SU-DHL-6 (cell line): ENCODE data around the gene P2RY6.

Experiments used
- H2AFZ ChIP-seq: fragments of 200-600 bp; sonication (generic); 2 replicates; pipeline ENCODE4 v1.6.1; 2014; ENCODE audit warnings: low read depth, mild to moderate bottlenecking, moderate library complexity, mixed read lengths, antibody characterized with exemption, low read length; ENCODE audit not compliant: severe bottlenecking
- H3F3A ChIP-seq: fragments of 200-600 bp; shearing (Covaris generic); 2 replicates; pipeline ENCODE4 v1.6.0; 2016; ENCODE audit warnings: antibody characterized with exemption, mild to moderate bottlenecking; ENCODE audit not compliant: insufficient read depth
- H3K27ac ChIP-seq: fragments of 200-600 bp; sonication (generic); 2 replicates; pipeline ENCODE4 v1.5.1; 2016; ENCODE audit warnings: low read depth, mild to moderate bottlenecking, low read length, moderate library complexity, mixed read lengths
- H3K27me3 ChIP-seq: fragments of 200-600 bp; sonication (generic), shearing (Covaris generic); 2 replicates; pipeline ENCODE4 v1.6.0; 2014; ENCODE audit warnings: mild to moderate bottlenecking, low read length
- H3K36me3 ChIP-seq: fragments of 200-600 bp; sonication (generic); 2 replicates; pipeline ENCODE4 v1.6.1; 2014; ENCODE audit warnings: mild to moderate bottlenecking, low read length, mixed read lengths
- H3K4me2 ChIP-seq: fragments of 300-600, 200-600 bp; shearing (Covaris generic), sonication (generic); 2 replicates; pipeline ENCODE4 v1.6.0; 2014; ENCODE audit warnings: low read length, low read depth, mild to moderate bottlenecking; ENCODE audit not compliant: poor library complexity, severe bottlenecking
- H3K4me3 ChIP-seq: fragments of 200-600 bp; sonication (generic); 2 replicates; pipeline ENCODE4 v1.5.1; 2014; ENCODE audit warnings: antibody characterized with exemption, low read length, mild to moderate bottlenecking, mixed read lengths; ENCODE audit not compliant: insufficient read depth, poor library complexity, severe bottlenecking
- H3K79me2 ChIP-seq: fragments of 200-600 bp; sonication (generic); 2 replicates; pipeline ENCODE4 v1.6.1; 2014; ENCODE audit warnings: mild to moderate bottlenecking, low read length, moderate library complexity; ENCODE audit not compliant: insufficient read depth
- H3K9ac ChIP-seq: fragments of 200-600 bp; sonication (generic); 2 replicates; pipeline ENCODE4 v1.7.0; 2014; ENCODE audit warnings: mild to moderate bottlenecking, low read length
- H3K9me2 ChIP-seq: fragments of 200-600 bp; sonication (generic); replicated peaks from 2 replicates; pipeline ENCODE4 v1.6.1; 2014; ENCODE audit warnings: low read length; ENCODE audit not compliant: insufficient read depth
- H3K9me3 ChIP-seq: fragments of 200-600 bp; sonication (generic); 2 replicates; pipeline ENCODE4 v1.6.1; 2014; ENCODE audit warnings: low read length, mixed read lengths; ENCODE audit not compliant: insufficient read depth
- H4K20me1 ChIP-seq: fragments of 200-600 bp; sonication (generic); 2 replicates; pipeline ENCODE4 v1.6.1; 2014; ENCODE audit warnings: low read depth, mild to moderate bottlenecking, antibody characterized with exemption, low read length, moderate library complexity, mixed read lengths
- EZH2phosphoT487 ChIP-seq: fragments of 200-600 bp; sonication (generic), shearing (Covaris generic); conservative IDR thresholded peaks from 2 replicates; pipeline ENCODE4 v1.6.1; 2018; ENCODE audit warnings: mild to moderate bottlenecking, antibody characterized with exemption, low read length, moderate library complexity, mixed read lengths
- TF ChIP-seq, protein P1 (sequence below): fragments of 200-600 bp; sonication (generic); IDR thresholded peaks from one replicate; pipeline ENCODE4 v1.5.1; 2017; ENCODE audit warnings: antibody characterized with exemption, mild to moderate bottlenecking, low read length, moderate library complexity; ENCODE audit not compliant: insufficient read depth, poor library complexity, severe bottlenecking

Gene P2RY6, protein sequence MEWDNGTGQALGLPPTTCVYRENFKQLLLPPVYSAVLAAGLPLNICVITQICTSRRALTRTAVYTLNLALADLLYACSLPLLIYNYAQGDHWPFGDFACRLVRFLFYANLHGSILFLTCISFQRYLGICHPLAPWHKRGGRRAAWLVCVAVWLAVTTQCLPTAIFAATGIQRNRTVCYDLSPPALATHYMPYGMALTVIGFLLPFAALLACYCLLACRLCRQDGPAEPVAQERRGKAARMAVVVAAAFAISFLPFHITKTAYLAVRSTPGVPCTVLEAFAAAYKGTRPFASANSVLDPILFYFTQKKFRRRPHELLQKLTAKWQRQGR

GRCh38 chr11:73271936-73272679 is at the start of gene P2RY6:
TSS of gene P2RY6 (plus strand) at chr11:73272338. CDS start at chr11:73296519, 24,181 bp downstream.
- H3K9me2 ChIP-seq = no peaks in the 10 kb centered on the region
- no peaks in the 10 kb centered on the region for H3K79me2 ChIP-seq
- H3K27me3 ChIP-seq = no peaks in the 10 kb centered on the region
- H3K4me2 ChIP-seq = no peak within 1 kb of the TSS
- H3K36me3 ChIP-seq = no peaks in the 10 kb centered on the region
- no peaks in the 10 kb centered on the region for H3K9me3 ChIP-seq
- no peaks in the 10 kb centered on the region for H4K20me1 ChIP-seq
- no peak within 1 kb of the TSS for H3K4me3 ChIP-seq
- no peak within 1 kb of the TSS for H3K27ac ChIP-seq
- no peak for TF ChIP-seq EZH2phosphoT487
- TF ChIP-seq, protein P1, sequence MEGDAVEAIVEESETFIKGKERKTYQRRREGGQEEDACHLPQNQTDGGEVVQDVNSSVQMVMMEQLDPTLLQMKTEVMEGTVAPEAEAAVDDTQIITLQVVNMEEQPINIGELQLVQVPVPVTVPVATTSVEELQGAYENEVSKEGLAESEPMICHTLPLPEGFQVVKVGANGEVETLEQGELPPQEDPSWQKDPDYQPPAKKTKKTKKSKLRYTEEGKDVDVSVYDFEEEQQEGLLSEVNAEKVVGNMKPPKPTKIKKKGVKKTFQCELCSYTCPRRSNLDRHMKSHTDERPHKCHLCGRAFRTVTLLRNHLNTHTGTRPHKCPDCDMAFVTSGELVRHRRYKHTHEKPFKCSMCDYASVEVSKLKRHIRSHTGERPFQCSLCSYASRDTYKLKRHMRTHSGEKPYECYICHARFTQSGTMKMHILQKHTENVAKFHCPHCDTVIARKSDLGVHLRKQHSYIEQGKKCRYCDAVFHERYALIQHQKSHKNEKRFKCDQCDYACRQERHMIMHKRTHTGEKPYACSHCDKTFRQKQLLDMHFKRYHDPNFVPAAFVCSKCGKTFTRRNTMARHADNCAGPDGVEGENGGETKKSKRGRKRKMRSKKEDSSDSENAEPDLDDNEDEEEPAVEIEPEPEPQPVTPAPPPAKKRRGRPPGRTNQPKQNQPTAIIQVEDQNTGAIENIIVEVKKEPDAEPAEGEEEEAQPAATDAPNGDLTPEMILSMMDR = no peak
- no peak within 1 kb of the TSS for H3K9ac ChIP-seq
- H3F3A ChIP-seq = no peaks in the 10 kb centered on the region
- no peak within 1 kb of the TSS for H2AFZ ChIP-seq

DNA sequence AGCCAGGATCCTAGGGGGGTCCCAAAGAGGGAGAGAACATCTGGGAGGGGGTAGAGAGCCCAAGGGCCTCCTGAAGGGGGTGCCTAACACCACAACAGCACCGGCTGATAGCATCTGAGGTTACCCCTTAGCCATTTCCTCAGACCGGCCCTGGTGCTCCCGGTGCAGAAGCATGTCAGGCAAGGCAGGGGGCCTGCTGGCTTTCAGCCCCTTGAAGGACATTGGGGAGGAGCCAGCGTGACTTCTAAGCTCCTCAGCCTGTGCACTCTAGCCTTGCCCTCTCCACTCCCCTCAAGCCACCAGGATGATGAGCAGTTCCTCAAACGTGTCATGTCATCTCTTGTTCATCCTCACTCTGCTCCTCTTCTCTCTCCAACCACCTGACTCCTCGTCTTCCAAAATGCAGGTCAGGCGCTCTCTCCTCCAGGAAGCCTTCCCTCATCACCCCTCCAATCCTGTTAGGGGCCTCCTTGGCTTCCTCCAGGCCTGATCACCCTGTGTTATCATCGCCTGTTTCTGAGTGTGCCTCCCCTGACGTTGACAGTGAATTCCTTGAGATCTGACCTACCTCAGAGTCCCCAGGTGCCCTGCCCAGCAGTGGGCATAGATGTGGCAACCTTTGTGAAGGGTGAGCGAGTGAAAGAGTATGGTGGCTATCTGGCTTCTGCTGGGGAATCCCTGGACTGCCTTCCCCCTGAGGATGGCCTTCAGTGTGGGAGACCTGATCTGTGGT is 48.0 kb upstream of the P2RY6 start:
- H3K36me3 ChIP-seq = no peaks in the 10 kb centered on the region
- H3K9ac ChIP-seq = no peak overlapping the region
- H3K27ac ChIP-seq = no peak overlapping the region
- no peak overlapping the region for H3K4me3 ChIP-seq
- H3F3A ChIP-seq = no peaks in the 10 kb centered on the region
- H2AFZ ChIP-seq = no peak overlapping the region
- H3K79me2 ChIP-seq = no peaks in the 10 kb centered on the region
- TF ChIP-seq EZH2phosphoT487 = no peak
- TF ChIP-seq, protein P1 = no peak
- H3K4me2 ChIP-seq = no peak overlapping the region
- H3K27me3 ChIP-seq = no peaks in the 10 kb centered on the region
- no peaks in the 10 kb centered on the region for H3K9me3 ChIP-seq
- no peaks in the 10 kb centered on the region for H4K20me1 ChIP-seq
- H3K9me2 ChIP-seq = no peaks in the 10 kb centered on the region

DNA sequence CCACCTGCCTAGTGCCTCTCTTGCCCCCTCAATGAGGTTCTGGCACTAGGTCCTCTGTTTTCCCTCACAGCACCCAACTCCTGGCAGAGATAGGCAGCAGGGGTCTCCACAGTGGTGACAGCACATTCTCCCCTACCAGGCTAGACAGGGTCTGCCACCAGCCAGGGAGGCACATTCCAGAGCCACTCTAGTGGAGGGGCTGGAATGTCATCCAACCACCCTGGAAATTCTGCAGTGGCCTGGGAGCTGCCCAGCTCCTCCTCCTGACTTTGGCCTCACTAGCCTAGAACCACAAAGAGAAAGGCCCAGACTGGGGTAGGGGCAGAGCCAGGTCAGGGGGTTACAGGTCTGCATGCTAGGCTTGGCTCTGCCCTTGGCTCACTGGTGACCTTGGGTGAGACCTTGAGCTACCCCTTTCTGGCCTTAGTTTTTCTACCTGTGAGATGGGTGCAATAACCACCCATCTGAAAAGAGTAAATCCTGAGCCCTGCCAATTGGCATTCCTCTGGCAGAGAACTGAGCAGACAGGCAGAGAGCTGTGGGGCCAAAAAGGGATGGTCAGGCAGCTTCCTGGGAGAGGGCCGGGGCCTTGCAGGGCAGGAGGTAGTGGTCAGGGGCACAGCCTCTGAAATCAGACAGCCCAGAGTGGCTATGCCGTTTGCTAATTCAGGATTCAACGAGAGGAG is 47.0 kb upstream of the P2RY6 start:
- H2AFZ ChIP-seq = no peak overlapping the region
- H3K9ac ChIP-seq = no peak overlapping the region
- no peak overlapping the region for H3K4me2 ChIP-seq
- no peaks in the 10 kb centered on the region for H4K20me1 ChIP-seq
- H3K9me3 ChIP-seq = no peaks in the 10 kb centered on the region
- H3K4me3 ChIP-seq = no peak overlapping the region
- no peaks in the 10 kb centered on the region for H3K9me2 ChIP-seq
- no peaks in the 10 kb centered on the region for H3K36me3 ChIP-seq
- no peak overlapping the region for H3K27ac ChIP-seq
- H3K79me2 ChIP-seq = no peaks in the 10 kb centered on the region
- H3K27me3 ChIP-seq = no peaks in the 10 kb centered on the region
- no peak for TF ChIP-seq EZH2phosphoT487
- TF ChIP-seq, protein P1 = no peak
- no peaks in the 10 kb centered on the region for H3F3A ChIP-seq
